HEK293 (cell line): ENCODE measurements around the gene CPA5.

Experiments
- CTCF ChIP-seq: fragments of 450-650 bp; formaldehyde crosslinking; IDR thresholded peaks from 2 replicates; pipeline ENCODE4 v1.5.1; 2016; ENCODE audit warnings: missing biosample characterization, missing genetic modification characterization
- PBX3 ChIP-seq: sonication (generic); formaldehyde crosslinking; IDR thresholded peaks from 2 replicates; pipeline ENCODE4 v1.8.1; 2022; ENCODE audit warnings: mild to moderate bottlenecking, moderate library complexity, missing genetic modification reagents
- REST ChIP-seq: fragments of 450-650 bp; formaldehyde crosslinking; IDR thresholded peaks from 2 replicates; pipeline ENCODE4 v1.5.1; 2016; ENCODE audit warnings: missing biosample characterization, missing genetic modification characterization
- ZEB2 ChIP-seq: fragments of 450-650 bp; formaldehyde crosslinking; IDR thresholded peaks from 2 replicates; pipeline ENCODE4 v1.5.1; 2016; ENCODE audit warnings: missing biosample characterization, missing genetic modification characterization
- ZNF280C ChIP-seq: fragments of 450-650 bp; formaldehyde crosslinking; IDR thresholded peaks from 2 replicates; pipeline ENCODE4 v1.5.1; 2016; ENCODE audit warnings: missing biosample characterization, missing genetic modification characterization
- ZNF292 ChIP-seq: fragments of 450-650 bp; formaldehyde crosslinking; IDR thresholded peaks from 2 replicates; pipeline ENCODE4 v1.5.1; 2016; ENCODE audit warnings: low read depth, missing biosample characterization, missing genetic modification characterization, borderline replicate concordance
- ZNF362 ChIP-seq: fragments of 450-650 bp; formaldehyde crosslinking; IDR thresholded peaks from 2 replicates; pipeline ENCODE4 v1.5.1; 2016; ENCODE audit warnings: missing biosample characterization, missing genetic modification characterization
- ZNF366 ChIP-seq: fragments of 450-650 bp; formaldehyde crosslinking; conservative IDR thresholded peaks from 2 replicates; pipeline ENCODE4 v1.5.1; 2016; ENCODE audit warnings: missing biosample characterization, missing genetic modification characterization
- ZSCAN18 ChIP-seq: fragments of 450-650 bp; formaldehyde crosslinking; IDR thresholded peaks from 2 replicates; pipeline ENCODE4 v1.5.1; 2016; ENCODE audit warnings: missing biosample characterization, missing genetic modification characterization

GRCh38 chr7:130346177-130346905 is 1.7 kb downstream of the CPA5 start:
- TF ChIP-seq REST (tag by site-specific recombination) (no peak), ZNF366 (no peak), PBX3 (CRISPR knock-in tag) (no peak), ZNF280C (tag by site-specific recombination) (no peak), ZEB2 (tag by site-specific recombination) (no peak), ZSCAN18 (tag by site-specific recombination) (no peak), CTCF (tag by site-specific recombination) (no peak), ZNF292 (tag by site-specific recombination) (no peak), ZNF362 (tag by site-specific recombination) (no peak)
